ENCODE results near the gene CCDC85A. TPM values are rescaled to one million over a fixed set of nuclear protein-coding genes. Genes with fewer than 3 reads are reported as not detected.

CCDC85A gene
- total RNA-seq, 2 donors from 2014 or later = 0.18 to 0.86 TPM

DNA sequence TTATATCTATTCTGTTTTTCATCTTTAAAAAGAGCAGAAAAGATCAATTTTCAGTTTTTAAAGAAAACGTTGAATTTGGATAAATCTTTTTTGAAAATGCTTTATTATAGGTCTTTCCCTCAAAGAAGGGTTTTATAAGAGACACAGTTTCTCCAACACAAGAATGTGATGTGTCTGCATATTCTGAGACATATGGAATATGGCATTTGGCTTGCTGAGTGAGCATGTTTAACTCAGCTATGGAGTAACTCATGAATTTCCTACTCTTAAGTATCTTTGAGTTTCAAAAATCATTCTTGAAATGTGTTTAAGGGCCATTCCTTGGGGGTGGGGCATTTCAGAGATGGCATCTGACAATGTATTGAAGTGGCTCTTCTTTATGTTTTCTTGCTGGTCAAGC is 191.5 kb downstream of the CCDC85A start:
- H3K9ac ChIP-seq (ENCODE audit: extremely low read depth, low read length, poor library complexity, severe bottlenecking) = no peak overlapping the region
- no peaks in the 10 kb centered on the region for H3K36me3 Mint-ChIP-seq (ENCODE audit: low read depth)
- H3K9me3 ChIP-seq (ENCODE audit: control insufficient read depth, low read length) = no peaks in the 10 kb centered on the region

DNA sequence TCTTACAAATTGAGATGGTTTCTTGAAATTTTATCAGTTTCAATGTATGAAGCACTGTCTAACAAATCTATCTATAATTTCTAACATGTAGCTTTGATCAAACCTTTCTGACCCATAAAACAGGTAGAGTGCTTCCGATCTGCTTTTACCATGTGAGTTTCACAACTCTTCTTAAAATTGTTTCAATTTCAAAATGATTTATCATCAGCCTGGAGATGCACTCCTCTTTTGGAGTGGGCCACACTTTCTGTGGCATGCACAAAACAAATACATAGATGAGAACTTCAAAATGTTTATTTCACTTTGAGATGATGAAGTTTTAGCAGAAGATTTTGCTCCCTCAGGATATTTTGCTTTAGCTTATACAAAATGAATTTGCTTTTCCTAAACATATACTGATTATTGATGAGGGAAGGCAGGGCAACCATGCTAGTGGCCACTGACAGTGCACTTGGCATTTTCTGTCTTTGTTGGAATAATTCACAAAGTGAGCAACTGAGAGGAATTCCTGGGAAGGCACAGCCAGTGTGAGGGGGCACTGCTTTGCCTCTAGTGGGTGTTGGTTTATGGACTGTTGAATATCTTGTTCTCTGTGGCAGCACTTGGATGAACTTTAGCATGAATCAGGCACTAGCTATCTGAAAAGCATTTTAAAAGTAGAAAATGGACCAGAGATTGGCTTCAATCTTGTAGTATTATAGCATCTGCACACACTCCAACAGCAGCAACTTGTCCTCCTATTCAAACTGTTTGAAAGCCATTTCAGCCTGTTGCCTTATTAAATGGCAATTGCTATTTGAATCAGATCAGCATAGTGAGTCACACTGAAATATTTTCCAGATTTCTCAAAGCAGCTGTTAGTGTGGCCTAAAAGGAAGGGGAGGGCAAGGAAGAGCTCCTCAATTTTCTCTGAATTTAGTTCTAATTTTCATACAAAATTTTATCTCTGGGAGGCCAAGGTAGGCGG is 193.2 kb downstream of the CCDC85A start:
- H3K36me3 ChIP-seq (ENCODE audit: control insufficient read depth, insufficient read depth, low read length) = no peaks in the 10 kb centered on the region

More for the DNA sequence above, 191.5 kb downstream of the CCDC85A start:
- Histone ChIP-seq H3K27ac (ENCODE audit: low read depth, low read length) (no peak overlapping the region), H3K4me1 (ENCODE audit: control insufficient read depth, insufficient read depth, low read length) (no peaks in the 10 kb centered on the region), H3K4me3 (ENCODE audit: low read length) (no peak overlapping the region), H3K27me3 (ENCODE audit: control insufficient read depth, insufficient read depth, low read length, poor library complexity, severe bottlenecking) (no peaks in the 10 kb centered on the region), H3K36me3 (ENCODE audit: control insufficient read depth, insufficient read depth, low read length) (no peaks in the 10 kb centered on the region)
- no peaks in the 10 kb centered on the region for H3K4me1 Mint-ChIP-seq
- H3K4me3 Mint-ChIP-seq = no peak overlapping the region
- H3K9me3 Mint-ChIP-seq = no peaks in the 10 kb centered on the region
- 74 to 86% methylated on average over 1 of the region's 1 CpG for WGBS, 2 experiments (ENCODE audit: insufficient coverage in 1 of 2, insufficient read length in 1 of 2)
- H3K27me3 Mint-ChIP-seq (ENCODE audit: insufficient read depth) = no peaks in the 10 kb centered on the region
- no peak for TF ChIP-seq CTCF (conservative IDR thresholded peaks at IDR 0.05)
- DNase-seq = no peak
- H3K27ac Mint-ChIP-seq = no peak overlapping the region

GRCh38 chr2:56379066-56379465 is 195.3 kb downstream of the CCDC85A start:
- H3K9me3 Mint-ChIP-seq = no peaks in the 10 kb centered on the region
- Histone ChIP-seq H3K27me3 (ENCODE audit: control insufficient read depth, insufficient read depth, low read length, poor library complexity, severe bottlenecking) (no peaks in the 10 kb centered on the region), H3K9me3 (ENCODE audit: control insufficient read depth, low read length) (no peaks in the 10 kb centered on the region), H3K36me3 (ENCODE audit: control insufficient read depth, insufficient read depth, low read length) (no peaks in the 10 kb centered on the region), H3K4me1 (ENCODE audit: control insufficient read depth, insufficient read depth, low read length) (no peaks in the 10 kb centered on the region), H3K9ac (ENCODE audit: extremely low read depth, low read length, poor library complexity, severe bottlenecking) (no peak overlapping the region), H3K27ac (ENCODE audit: low read depth, low read length) (no peak overlapping the region), H3K4me3 (ENCODE audit: low read length) (no peak overlapping the region)
- no peaks in the 10 kb centered on the region for H3K36me3 Mint-ChIP-seq (ENCODE audit: low read depth)
- WGBS, 2 experiments (ENCODE audit: insufficient coverage in 1 of 2, insufficient read length in 1 of 2) = 88 to 100% methylated on average over 1 to 2 of the region's 2 CpGs
- peaks cover 1% of the 10 kb centered on the region for H3K4me1 Mint-ChIP-seq
- H3K27me3 Mint-ChIP-seq (ENCODE audit: insufficient read depth) = no peaks in the 10 kb centered on the region
- no peak overlapping the region for H3K4me3 Mint-ChIP-seq
- H3K27ac Mint-ChIP-seq = no peak overlapping the region
- DNase-seq = no peak
- TF ChIP-seq CTCF (conservative IDR thresholded peaks at IDR 0.05) = no peak

More for the DNA sequence above, 193.2 kb downstream of the CCDC85A start:
- Histone ChIP-seq H3K27me3 (ENCODE audit: control insufficient read depth, insufficient read depth, low read length, poor library complexity, severe bottlenecking) (no peaks in the 10 kb centered on the region), H3K27ac (ENCODE audit: low read depth, low read length) (no peak overlapping the region), H3K9ac (ENCODE audit: extremely low read depth, low read length, poor library complexity, severe bottlenecking) (no peak overlapping the region), H3K4me3 (ENCODE audit: low read length) (no peak overlapping the region), H3K4me1 (ENCODE audit: control insufficient read depth, insufficient read depth, low read length) (no peaks in the 10 kb centered on the region), H3K9me3 (ENCODE audit: control insufficient read depth, low read length) (no peaks in the 10 kb centered on the region)
- H3K36me3 Mint-ChIP-seq (ENCODE audit: low read depth) = no peaks in the 10 kb centered on the region
- no peak for DNase-seq
- H3K9me3 Mint-ChIP-seq = no peaks in the 10 kb centered on the region
- 91 to 95% methylated on average over 2 of the region's 2 CpGs for WGBS, 2 experiments (ENCODE audit: insufficient coverage in 1 of 2, insufficient read length in 1 of 2)
- H3K4me1 Mint-ChIP-seq = no peaks in the 10 kb centered on the region
- H3K27ac Mint-ChIP-seq = no peak overlapping the region
- no peaks in the 10 kb centered on the region for H3K27me3 Mint-ChIP-seq (ENCODE audit: insufficient read depth)
- no peak overlapping the region for H3K4me3 Mint-ChIP-seq
- TF ChIP-seq CTCF (conservative IDR thresholded peaks at IDR 0.05) = no peak

All from endodermal cell (in vitro differentiated cells).